Measurements from ENCODE around the gene MOB4.

DNA sequence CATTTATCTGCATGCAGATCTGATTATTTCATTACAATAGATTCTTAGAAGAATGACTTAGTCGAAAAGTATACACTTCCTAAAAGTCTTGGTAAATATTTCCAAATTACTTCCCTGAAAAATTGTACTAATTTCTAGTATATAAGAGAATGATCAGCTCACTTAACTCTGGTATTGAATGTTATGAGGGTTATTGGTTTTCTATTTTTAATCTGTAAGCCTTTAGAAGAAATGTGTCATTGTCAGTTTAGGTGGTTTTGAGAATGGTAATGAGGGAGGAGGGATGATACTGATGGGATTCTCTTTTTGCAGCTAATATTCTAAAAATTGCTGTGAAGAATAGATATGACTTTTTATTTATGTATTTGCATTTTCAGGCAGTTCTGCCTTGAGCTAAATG, 23.9 kb downstream of the MOB4 start:
- no peak for TF ChIP-seq CTCF (conservative IDR thresholded peaks at IDR 0.05; ENCODE audit: low read length)
- no peak for TF ChIP-seq EZH2phosphoT487 (IDR thresholded peaks at IDR 0.05; ENCODE audit: borderline replicate concordance, low read depth, low read length)

Measured in OCI-LY7 (cell line).